Heart right ventricle (tissue), 16 donors: ENCODE results near the gene TLCD1. TPM values are rescaled to one million over a fixed set of nuclear protein-coding genes. Genes with fewer than 3 reads are reported as not detected.

ENCODE experiments used
- ATAC-seq, 8 donors: fragments of 200-7000 bp; cut with Tn5 transposase; one replicate each; pipeline ENCODE4 v1.9.1; 2020; ENCODE audit warnings: mild to moderate bottlenecking in 8 of 8, moderate library complexity in 8 of 8, moderate number of reproducible peaks in 1 of 8
- DNase-seq, 2 donors: peaks; one replicate each; pipeline ENCODE4 v3.0.0-alpha.2; 2020
- H3K27ac ChIP-seq, 10 donors: fragments of 200-600 bp; sonication (generic) in 2 of 10; one replicate each; pipeline versions ENCODE4 v1.5.0 to v1.8.0; 2020 to 2022; ENCODE audit warnings: mild to moderate bottlenecking in 3 of 10
- H3K27me3 ChIP-seq, 7 donors: fragments of 200-600 bp; one replicate each; pipeline ENCODE4 v1.8.0; 2021 to 2022; ENCODE audit warnings: mild to moderate bottlenecking in 2 of 7
- H3K36me3 ChIP-seq, 9 donors: fragments of 200-600 bp; sonication (generic) in 1 of 9; one replicate each; pipeline versions ENCODE4 v1.5.0 to v1.8.0; 2020 to 2022; ENCODE audit warnings: mild to moderate bottlenecking in 2 of 9
- H3K4me1 ChIP-seq, 9 donors: fragments of 200-600 bp; sonication (generic) in 1 of 9; one replicate each; pipeline versions ENCODE4 v1.5.0 to v1.8.0; 2020 to 2022; ENCODE audit warnings: mild to moderate bottlenecking in 4 of 9
- H3K4me3 ChIP-seq, 10 donors: fragments of 200-600 bp; sonication (generic) in 2 of 10; one replicate each; pipeline versions ENCODE4 v1.5.0 to v1.8.0; 2020 to 2022; ENCODE audit warnings: mild to moderate bottlenecking in 7 of 10, moderate library complexity in 2 of 10
- H3K9me3 ChIP-seq, 11 donors: fragments of 200-600 bp in 10 of 11; sonication (generic) in 2 of 11; one replicate each; pipeline versions ENCODE4 v1.5.0 to v1.8.0; 2013 to 2022; ENCODE audit warnings: mild to moderate bottlenecking in 2 of 11, control low read depth in 1 of 11, moderate library complexity in 1 of 11
- CTCF ChIP-seq, 9 donors: fragments of 200-600 bp; sonication (generic) in 2 of 9; IDR thresholded peaks; one replicate each; pipeline versions ENCODE4 v1.5.0 to v1.8.0; 2021 to 2022; ENCODE audit warnings: antibody characterized with exemption in 9 of 9, mild to moderate bottlenecking in 5 of 9, moderate library complexity in 1 of 9
- WGBS, 2 donors: extraction: QIAGEN DNeasy Blood & Tissue Kit; methylation state at CpG; one replicate each; pipeline ENCODE4 v1.1.7; 2013; ENCODE audit warnings: inconsistent platforms in 1 of 2; 5-methylcytosine and 5-hydroxymethylcytosine counted together
- intact Hi-C, 10 donors: fragments of 100-400 bp; cut with DNase I; formaldehyde crosslinking; loops; one replicate each; pipeline versions ENCODE4 v1.11.1 to v1.14.2; 2022
- polyA plus RNA-seq, 2 donors: library from polyadenylated mRNA; stranded (reverse); fragments of 200-250 nt; gene quantifications; one replicate each; pipeline ENCODE4 v1.2.3, GENCODE V29; 2013
- total RNA-seq, 10 donors: library from RNA; stranded (reverse); fragmentation: NEBNext Ultra II Directional in 3 of 10; extraction: Animal tissue kit (Norgen Biotek cat#: 25700) in 3 of 10; gene quantifications; one replicate each; pipeline versions ENCODE4 v1.2.1 to v1.2.4, GENCODE V29; 2021 to 2023
- donor health status: Arrhythmogenic right ventricular cardiomyopathy.
- donor health status: ischemic (EF 13 %, LVEDD 7.1; RV severe dilation, severe dysfunction).
- donor health status: healthy with polysubstance abuse.
- donor health status: DM: no; HTN: yes; CAD: no.
- donor health status: DM: no; HTN: no; CAD: no.
- donor health status: ischemic (EF 25% LVEDD 6.9; RV normal size, moderate dysfunction).
- donor health status: ischemic (EF 25% LVEDD 5.7; RV mildly dilated, moderate dysfunction).
- donor health status: healthy.
- donor health status: DM: yes; HTN: yes; CAD: no.
- donor health status: Ischemic cardiomyopathy.
- donor health status: ischemic (EF 35%, LVEDD 5.7; RV mildly dilated, moderate dysfunction).
- donor health status: nonischemic (EF 11% LVEDD 7.7; RV severe dilation, severe dysfunction).
- donor health status: DM: yes; HTN: yes; CAD: no.
- donor health status: PGD.
- donor health status: ischemic (EF 29% LVEDD 5.4; RV normal size, mild dysfunction).
- donor health status: nonischemic (EF 23%, LVEDD 6.1; RV moderate dilation, normal function).

The TLCD1 gene
- total and polyA plus RNA-seq, 12 donors: 0.36 to 9.3 (median 1.1) TPM

GRCh38 chr17:28686296-28686695, 39.7 kb downstream of the TLCD1 start:
- DNase-seq: no peak
- TF ChIP-seq CTCF (IDR thresholded peaks at IDR 0.05): no peak
- Histone ChIP-seq H3K4me3 (no peak overlapping the region), H3K9me3 (no peaks in the 10 kb centered on the region), H3K27me3 (no peaks in the 10 kb centered on the region), H3K4me1 (peaks cover 0 to 4% (median 0%) of the 10 kb centered on the region in 9 donors), H3K36me3 (peaks cover 34 to 100% (median 99%) of the 10 kb centered on the region in 9 donors), H3K27ac (no peak overlapping the region)
- intact Hi-C loops: no loop called here
- ATAC-seq: no peak
- 84 to 89% methylated on average over 4 of the region's 4 CpGs for WGBS, 2 donors

GRCh38 chr17:28685366-28685765, 40.7 kb downstream of the TLCD1 start:
- WGBS, 2 donors: 91 to 95% methylated on average over 5 of the region's 5 CpGs
- intact Hi-C loops: no loop called here
- H3K27ac ChIP-seq: no peak overlapping the region

GRCh38 chr17:28684963-28685362, 41.1 kb downstream of the TLCD1 start:
- WGBS, 2 donors: 24 to 27% methylated on average over 3 of the region's 3 CpGs
- DNase-seq: no peak

More at GRCh38 chr17:28685366-28685765, 40.7 kb downstream of the TLCD1 start:
- Histone ChIP-seq H3K36me3 (peaks cover 28 to 100% (median 98%) of the 10 kb centered on the region in 9 donors), H3K9me3 (no peaks in the 10 kb centered on the region), H3K4me1 (peaks cover 0 to 4% (median 0%) of the 10 kb centered on the region in 9 donors), H3K27me3 (no peaks in the 10 kb centered on the region), H3K4me3 (no peak overlapping the region)
- DNase-seq (no peak), ATAC-seq (no peak)
- TF ChIP-seq CTCF (IDR thresholded peaks at IDR 0.05): no peak

GRCh38 chr17:28682655-28683054, 43.4 kb downstream of the TLCD1 start:
- DNase-seq (no peak), ATAC-seq (peak in 1 of 8 donors; percentile 12)
- no peaks in the 10 kb centered on the region for H3K27me3 ChIP-seq
- peaks cover 13 to 100% (median 98%) of the 10 kb centered on the region in 9 donors for H3K36me3 ChIP-seq
- no peak for TF ChIP-seq CTCF (IDR thresholded peaks at IDR 0.05)
- H3K4me1 ChIP-seq: peaks cover 0 to 4% (median 0%) of the 10 kb centered on the region in 9 donors
- no peak overlapping the region for H3K4me3 ChIP-seq
- H3K9me3 ChIP-seq: no peaks in the 10 kb centered on the region
- 92 to 97% methylated on average over 11 of the region's 11 CpGs for WGBS, 2 donors
- intact Hi-C loops: no loop called here
- no peak overlapping the region for H3K27ac ChIP-seq

More at GRCh38 chr17:28684963-28685362, 41.1 kb downstream of the TLCD1 start:
- ATAC-seq: peak in 3 of 8 donors; percentile 38 to 44 (median 43)
- intact Hi-C loops: no loop called here
- Histone ChIP-seq H3K27me3 (no peaks in the 10 kb centered on the region), H3K27ac (no peak overlapping the region), H3K9me3 (no peaks in the 10 kb centered on the region), H3K36me3 (peaks cover 28 to 100% (median 97%) of the 10 kb centered on the region in 9 donors), H3K4me3 (no peak overlapping the region), H3K4me1 (peaks cover 0 to 4% (median 0%) of the 10 kb centered on the region in 9 donors)
- peak in 2 of 9 donors; percentile 10 to 22 for TF ChIP-seq CTCF (IDR thresholded peaks at IDR 0.05)
